NCI-H1092 (cell line): ENCODE data around the gene ZNF48.
A peak's percentile ranks its signal among the peaks of the same experiment; 100 is the strongest.
"Not testable (repeated sequence)": the region's sequence is repeated elsewhere in the genome, so short reads cannot be mapped to it uniquely, and the experiment has no call there.

Source experiments
- DNase-seq: peaks from one replicate; lab custom pipeline; 2025; lab: John Stamatoyannopoulos, UW

ZNF48 gene

DNA sequence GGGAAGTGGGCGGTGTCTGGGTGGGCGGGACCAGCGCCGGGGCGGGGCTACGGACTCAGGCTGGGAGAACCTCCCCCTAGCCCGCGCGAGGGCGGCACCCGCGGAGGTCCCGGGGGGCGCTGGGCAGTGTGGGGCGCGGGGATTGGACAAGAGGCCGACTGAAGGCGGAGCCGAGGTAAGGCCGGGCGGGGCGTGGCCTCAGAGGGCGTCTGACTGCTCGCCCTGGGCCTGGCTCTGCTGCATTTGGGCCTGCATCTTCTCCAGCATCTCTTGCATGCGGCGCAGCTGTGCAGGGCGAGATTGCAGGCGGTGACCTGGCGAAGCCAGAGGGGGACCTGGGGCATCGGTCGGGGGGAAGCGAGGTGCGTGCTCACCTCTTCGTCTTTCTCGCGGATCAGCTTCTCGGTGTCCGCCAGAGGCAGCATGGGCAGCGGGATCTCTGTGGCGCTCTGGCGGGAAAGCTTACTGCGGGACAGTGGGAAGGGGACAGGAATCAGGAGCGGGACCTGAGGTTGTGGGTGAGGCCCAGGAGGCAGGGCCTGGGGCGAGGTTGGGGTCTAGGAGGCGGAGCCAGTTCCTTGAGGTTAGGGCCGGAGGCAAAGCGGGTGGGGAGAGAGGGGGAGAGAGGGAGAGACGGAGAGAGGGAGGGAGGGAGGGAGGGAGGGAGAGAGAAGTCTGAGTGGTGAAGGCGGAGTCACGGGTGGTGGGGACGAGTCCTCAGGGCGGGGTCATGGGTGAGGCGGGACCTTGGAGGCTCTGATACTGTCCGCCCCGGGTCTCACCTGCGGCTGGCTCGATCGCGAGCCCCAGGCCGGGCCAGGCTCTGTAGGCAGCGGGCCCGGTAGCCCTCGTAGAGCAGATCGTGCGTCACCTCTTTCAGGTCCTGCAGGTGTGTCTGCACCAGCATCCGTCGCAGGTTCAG is 16.7 kb upstream of the ZNF48 start:
- DNase-seq: peak; percentile 95

DNA sequence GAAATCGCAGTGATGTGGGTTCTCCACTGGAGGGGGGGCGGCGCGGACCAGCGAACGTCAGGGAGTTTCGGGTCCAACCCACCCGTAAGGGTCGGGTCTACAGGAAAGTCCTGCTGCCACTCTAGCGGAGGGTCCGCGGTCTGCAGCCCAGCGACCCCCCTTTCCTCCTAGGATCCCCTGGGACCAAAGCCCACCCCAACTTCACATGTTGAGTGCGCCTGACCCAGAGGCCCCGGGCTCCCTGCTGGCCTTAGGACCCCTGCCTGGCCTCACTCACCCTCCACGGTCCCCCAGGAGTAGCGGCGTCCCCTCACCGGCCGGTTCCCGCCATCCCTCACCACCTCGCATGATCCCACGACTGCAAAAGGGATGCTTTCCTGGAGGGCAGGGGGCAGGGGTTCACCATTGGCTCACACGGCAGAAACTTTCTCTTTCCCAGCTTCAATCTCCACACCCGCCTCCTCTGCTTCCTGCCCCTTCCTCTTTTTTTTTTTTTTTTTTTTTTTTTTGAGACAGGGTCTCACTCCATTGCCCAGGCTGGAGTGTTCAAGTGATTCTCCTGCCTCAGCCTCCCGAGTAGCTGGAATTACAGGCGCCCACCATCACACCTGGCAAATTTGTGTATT is 15.9 kb upstream of the ZNF48 start:
- no peak for DNase-seq

DNA sequence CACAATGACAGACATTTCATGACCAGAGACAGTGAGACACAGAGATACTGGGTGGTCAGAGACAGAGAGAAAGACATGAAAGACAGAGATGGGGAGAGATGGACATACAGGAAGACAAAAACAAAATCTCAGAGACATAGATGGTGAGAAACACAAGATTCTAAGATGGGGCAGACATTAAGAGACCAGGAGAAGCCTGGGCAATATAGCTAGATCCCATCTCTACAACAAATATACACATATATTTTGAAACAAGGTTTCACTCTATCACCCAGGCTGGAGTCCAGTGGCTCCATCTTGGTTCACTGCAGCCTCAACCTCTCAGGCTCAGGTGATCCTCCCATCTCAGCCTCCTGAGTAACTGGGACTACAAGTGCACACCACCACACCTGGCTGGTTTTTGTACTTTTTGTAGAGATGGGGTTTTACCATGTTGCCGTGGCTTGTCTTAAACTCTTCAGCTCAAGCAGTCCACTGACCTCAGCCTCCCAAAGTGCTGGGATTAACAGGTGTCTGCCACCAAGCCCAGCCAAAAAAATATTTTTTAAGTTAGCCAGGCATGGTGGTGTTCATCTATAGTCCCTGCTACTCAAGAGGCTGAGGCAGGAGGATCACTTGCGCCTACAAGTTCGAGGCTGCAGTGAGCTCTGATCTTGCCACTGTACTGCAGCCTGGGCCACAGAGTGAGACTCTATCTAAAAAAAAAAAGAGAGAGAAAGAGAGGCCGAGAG is 15.0 kb upstream of the ZNF48 start:
- DNase-seq: no peak

DNA sequence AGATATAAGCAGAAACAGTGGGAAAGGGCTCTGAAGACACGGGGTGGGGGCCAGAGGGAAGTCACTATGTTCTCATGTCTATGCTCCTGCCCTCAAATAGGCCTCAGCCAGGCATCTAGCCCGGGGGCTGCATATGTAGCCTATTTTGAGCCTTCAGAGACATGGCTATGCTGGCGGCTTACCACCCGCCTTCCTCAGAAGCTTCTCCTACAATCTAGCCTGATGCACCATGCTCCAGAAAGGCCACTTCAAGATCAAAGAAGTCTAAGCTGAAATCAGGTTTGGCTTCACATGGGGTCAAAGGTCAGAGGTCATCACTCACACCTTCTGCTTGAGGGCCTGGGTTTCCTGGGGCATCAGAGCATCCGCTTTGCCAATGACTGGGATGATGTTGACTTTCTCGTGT is 14.4 kb upstream of the ZNF48 start:
- DNase-seq: no peak

DNA sequence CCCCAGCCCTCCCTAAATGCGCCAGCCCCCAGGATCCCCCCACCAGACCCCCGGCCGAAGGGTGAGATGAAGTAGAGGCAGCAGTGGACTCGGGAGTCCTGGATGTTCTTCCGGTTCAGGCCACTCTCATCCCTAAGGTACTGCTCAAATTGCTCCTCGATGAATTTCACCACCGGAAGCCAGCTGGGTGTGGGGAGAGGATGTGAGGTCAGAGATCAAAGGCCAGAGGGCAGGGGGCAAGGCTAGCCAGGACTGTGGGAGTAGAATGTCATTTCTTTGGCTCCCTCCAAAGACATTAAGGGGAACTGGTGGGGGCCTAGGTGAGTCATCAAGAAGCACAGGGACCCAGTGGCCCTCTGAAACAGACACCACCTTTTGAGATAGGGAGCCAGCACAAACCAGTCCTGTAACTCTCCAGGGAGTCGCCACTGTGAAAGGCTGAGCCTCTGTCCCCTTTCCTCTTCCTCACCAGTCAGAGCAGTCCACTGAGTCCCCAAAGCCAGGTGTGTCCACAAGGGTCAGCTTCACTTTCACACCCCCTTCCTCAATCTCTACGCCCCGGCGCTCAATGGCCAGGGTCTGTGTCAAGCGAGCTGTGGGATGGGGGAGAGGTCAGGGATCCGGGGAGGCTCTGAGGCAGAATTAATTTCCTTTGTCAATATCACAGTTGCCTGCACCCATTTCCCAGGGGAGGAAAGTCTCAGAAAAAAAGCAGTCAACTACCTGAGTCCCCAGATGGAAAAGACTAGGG is 13.8 kb upstream of the ZNF48 start:
- no peak for DNase-seq

DNA sequence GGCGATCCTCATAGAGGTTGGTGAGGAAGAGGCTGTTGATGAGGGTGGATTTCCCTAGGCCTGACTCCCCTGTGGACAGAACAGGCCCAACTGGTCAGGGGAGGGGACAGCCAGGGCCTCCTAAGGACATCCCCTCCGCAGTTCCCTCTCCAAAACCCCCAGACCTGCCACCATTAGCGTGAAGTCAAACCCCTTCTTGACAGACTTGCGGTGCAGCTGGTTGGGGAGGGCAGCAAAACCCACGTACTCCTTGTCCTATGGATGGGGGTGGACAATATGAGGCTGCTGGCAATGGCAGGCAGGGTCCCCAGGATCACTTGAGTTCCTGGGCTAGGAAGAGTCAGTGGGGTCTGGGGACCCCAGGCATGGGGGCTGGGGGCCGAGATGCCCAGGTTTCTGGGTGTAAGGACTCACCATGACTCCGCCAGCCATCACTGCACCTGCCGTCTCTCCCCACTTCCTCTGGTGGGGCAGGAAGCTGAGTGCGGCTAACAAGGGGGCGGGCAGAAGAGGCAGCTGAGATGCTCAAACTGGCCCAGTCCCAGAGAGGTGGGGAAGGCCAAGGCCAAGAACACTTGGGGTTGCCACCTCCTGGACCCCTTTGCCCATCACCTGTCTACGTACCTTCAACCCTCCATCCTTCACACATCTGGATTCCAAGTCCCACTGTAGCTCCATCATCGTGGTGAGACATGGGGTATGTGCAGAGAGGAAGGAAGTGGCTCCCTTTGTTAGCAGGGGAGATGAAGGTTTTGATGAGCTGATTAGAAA is 12.9 kb upstream of the ZNF48 start, which contains the start of gene SEPTIN1:
Gene SEPTIN1 (minus strand): TSS at position 451 of the 771 bp plus-strand sequence. CDS start 19 bp downstream, at position 432.
- DNase-seq: no peak

DNA sequence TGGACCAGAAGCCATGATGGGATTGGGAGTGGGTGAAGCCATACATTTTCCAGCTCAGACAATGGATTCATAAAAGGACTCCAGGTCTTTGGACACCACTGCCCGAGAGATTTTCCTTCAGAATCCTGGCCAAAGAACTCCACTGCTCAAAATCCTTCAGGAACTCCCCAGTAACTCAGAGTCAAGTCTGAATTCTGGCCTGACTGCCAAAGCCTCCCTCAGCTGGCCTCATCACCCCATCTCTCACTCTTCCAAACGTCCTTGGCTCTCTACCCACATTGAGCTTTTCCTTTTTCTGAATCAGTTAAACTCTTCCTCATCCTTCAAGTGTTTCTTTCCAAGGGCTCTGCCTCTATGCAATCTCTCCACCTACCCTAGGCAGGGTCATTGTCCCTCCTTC is 11.7 kb upstream of the ZNF48 start:
- no peak for DNase-seq

DNA sequence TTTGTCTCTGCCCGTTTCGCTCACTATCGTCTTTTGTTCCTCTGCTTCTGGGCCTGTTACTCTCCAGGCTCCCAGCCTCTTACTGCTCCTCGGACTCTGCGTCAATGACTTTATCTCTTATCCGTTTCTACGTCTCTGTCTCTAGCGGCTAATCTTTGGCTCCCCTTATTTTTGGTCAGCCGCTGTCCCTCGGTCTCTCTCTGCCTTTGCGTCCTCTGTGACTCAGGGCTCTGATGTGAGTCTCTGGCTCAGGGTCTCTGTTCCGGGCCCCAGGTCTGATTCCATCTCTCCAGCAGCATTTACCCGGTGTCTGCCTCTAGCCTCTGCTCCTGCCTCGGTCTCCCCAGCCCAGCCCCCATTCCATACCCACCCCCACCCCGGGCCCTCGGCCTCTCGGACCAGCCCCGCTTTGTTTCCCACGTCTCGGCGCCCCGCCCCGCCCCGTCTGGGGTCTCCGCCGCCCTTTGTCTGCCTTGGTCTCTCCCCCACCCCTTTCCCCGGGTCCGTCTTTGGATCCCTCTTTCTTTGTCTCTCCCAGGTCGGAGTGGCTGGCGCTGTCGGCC is 547 bp upstream of the ZNF48 start:
- DNase-seq: no peak

DNA sequence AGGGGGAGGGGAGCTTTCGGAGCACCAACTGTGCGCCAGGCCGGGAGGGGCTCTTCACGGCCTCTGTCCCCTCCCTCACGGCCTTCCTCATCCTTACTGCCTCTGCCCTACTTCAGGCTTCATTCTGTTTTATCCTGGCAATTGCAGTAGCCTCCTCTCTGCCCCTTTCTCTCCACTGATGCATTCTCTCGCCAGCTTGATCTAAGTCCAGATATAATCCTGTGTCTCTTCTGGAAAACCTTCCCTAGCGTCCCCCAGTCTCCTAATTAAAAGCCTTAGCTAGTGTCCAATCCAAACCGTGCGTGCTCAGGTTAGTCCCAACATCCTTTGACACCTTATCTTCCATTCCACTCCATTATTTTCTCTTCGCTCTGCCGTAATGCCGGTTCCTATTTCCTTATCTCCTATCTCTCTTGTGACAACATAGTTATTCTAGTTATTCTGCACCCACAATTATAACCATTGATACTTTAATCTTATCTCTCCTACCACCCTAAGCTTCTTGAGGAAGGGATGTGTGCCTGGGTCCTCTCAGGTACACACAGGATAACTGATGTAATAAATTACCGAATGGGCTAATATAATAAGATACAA is 869 bp downstream of the ZNF48 start:
- no peak for DNase-seq

DNA sequence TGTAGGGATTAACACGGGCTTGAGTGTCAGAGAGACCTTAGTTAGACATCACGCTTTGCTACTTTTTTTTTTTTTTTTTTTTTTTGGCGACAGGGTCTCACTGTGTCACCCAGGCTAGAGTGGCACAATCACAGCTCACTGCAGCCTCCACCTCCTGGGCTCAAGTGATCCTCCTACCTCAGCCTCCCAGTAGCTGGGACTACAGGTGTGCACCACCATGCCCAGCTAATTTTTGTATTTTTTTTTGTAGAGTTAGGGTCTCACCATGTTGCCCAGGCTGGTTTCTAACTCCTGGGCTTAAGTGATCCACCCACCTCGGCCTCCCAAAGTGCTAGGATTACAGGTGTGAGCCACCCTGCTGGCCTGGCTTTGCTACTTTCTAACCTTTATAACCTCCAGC is 1.4 kb downstream of the ZNF48 start:
- not testable (repeated sequence) for DNase-seq

DNA sequence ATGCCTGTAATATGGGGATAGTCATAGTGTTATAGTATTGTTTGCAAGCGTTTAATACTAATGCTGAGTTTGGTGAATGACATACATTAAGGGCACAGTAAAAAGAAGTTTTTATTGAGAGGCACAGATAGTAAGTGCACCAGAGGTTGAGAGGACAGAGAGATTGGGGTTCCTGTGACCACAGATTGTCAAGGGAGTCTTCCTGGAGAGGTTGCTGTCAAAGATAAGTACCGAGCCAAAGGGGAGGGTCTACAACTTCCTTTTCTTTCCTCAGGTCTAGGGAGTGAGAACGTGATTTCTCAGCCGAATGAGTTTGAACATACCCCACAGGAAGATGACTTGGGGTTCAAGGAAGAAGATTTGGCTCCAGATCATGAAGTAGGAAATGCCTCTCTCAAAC is 1.8 kb downstream of the ZNF48 start:
- no peak for DNase-seq

DNA sequence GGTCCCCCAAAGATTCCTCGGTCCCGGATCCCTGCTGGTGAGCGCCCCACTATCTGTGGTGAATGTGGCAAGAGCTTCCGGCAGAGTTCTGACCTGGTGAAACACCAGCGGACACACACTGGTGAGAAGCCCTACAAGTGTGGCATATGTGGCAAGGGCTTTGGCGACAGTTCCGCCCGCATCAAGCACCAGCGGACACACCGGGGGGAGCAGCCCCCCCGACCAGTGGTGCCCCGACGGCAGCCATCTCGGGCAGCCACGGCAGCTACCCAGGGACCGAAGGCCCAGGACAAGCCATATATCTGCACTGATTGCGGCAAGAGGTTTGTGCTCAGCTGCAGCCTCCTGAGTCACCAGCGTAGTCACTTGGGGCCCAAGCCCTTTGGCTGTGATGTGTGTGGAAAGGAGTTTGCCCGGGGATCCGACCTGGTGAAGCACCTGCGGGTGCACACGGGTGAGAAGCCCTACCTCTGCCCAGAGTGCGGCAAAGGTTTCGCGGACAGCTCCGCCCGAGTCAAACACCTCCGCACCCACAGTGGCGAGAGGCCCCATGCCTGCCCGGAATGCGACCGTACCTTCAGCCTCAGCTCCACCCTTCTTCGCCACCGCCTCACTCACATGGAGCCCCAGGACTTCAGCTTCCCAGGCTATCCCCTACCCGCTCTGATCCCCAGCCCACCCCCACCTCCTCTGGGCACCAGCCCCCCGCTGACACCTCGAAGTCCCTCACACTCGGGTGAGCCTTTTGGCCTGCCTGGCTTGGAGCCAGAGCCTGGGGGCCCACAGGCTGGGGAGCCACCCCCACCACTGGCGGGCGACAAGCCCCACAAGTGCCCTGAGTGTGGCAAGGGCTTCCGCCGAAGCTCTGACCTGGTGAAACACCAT is 2.8 kb downstream of the ZNF48 start:
- no peak for DNase-seq

DNA sequence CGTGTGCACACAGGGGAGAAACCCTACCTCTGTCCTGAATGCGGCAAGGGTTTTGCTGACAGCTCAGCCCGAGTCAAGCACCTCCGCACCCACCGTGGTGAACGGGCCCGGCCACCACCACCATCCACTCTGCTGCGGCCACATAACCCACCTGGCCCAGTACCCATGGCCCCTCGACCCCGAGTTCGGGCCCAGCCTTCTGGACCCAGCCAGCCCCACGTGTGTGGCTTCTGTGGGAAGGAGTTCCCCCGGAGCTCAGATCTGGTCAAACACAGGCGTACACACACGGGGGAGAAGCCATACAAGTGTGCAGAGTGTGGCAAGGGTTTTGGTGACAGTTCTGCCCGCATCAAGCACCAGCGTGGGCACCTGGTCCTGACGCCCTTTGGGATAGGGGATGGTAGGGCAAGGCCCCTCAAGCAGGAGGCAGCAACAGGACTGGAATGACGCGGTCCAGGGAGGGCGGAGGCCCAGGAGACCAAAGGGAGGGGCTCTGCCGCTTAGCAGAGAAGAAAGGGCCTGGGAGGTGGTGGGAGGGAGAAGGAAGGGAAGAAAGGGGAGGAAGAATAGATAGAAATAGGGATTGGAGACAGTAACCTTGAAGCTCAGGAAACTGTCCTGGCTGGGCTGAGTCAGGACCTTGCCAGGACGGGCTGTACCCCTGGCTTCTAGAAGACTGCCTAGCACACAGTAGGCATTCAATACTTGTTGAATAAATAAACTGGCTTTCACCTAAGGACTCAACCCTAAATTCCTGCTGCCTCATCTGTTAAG is 3.6 kb downstream of the ZNF48 start:
- no peak for DNase-seq

DNA sequence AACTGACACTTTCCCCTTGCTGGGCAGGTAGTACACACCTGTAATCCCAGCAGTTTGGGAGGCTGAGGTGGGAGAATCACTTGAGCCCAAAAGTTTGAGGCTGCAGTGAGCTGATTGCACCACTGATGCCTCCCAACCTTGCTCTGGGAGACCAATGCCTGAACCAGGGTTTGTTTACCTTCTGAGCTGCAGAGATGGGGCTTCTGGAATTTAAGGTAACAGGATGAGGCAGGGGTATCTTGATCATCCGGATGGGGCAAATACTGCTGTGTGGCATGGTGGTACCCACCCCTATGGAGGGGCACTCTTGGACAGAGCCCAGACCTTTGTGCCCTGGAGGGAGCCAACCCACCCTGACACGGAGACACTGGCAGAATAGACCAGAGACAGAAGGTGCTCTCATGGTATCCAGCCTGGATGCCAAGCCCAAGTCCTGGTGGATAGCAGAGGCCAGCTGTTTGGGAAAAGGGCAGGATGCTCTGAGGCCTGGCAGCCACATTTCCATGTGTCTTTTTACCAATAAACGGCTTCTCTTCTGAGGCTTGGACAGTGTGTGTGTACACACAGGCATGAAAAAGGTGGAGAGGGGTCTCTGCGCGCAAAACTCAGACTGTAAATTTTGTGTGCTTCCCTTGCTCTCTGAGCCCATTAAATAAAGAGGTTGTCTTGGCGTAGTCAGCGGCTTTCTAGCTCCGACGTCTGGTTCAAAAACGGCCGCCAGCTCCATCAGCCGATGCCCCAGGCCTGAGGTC is 4.4 kb downstream of the ZNF48 start:
- no peak for DNase-seq

DNA sequence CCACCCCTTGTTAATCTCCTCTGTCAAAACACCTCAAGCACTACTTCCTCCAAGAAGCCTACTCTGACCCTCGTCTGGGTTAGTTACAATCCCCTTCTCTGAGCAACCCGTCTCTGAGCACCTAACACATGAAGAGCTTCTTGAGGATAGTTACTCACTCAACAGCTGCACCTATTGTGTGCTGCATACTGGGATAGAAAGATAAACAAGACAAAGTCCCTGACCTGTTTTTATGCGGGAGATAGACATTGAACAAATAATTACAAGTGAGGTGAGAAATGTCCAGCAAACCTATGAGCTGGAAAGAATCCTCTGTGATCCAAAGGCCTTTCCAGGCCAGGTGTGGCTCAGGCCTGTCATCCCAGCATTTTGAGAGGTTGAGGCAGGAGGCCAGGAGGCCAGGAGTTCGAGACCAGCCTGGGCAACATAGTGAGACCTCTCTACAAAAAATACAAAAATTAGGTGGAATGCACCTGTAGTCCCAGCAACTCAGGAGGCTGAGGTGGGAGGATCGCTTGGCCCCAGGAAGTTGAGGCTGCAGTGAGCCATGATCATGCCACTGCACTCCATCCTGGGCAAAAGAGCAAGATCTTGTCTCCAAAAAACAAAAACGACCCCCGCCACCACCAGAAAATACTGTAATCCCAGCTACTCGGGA is 6.7 kb downstream of the ZNF48 start:
- DNase-seq: no peak

DNA sequence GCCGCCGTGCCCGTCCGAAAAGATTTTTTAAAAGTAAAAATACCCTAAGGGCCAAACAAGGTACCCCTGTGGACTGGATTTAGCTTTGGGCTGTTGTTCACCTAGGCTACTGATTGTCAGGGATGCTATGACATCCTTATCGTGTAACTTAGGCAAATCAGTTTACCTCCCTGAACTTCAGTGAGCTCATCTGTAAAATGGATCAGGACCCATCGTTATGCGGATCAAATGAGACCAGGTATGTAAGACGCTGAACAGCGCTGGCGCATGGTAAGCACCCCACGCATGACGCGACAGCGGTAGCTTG is 11.5 kb downstream of the ZNF48 start:
- DNase-seq: no peak

DNA sequence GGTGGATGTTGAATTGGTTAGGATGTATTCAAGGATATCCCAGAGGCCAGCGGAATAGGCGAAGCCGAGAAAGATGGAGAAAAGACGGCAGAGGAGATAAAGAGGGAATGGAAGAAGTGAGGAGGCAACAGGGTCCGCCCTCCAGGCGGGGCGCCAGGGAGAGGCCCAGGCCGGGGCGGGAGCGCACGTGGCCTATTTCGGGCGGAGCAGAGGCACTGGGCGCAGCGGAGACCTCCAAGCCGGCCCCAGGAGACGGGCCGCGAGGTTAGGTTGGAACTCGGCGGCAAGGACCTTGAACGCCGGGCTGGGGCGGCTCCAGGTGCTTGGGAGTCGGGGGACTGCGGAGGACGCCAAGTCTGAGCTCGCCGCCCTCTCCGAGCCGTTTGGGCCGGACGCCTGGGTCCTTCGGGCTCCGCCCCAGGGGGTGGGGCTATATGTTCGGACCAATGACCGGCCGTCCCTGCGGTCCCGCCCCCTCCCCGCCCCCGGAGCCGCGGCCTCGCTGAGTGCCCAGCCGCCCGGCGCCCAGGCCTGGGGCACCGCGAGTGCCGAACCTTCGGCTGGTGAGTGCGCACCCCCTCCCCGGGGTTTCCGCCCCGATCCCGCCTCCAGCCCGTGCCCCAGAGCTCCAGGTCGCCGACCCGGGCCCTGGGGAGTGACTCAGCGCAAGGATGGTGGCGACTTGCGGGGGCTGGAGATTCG is 12.0 kb downstream of the ZNF48 start, which contains the start of gene ZNF771:
Gene ZNF771 (plus strand): TSS at position 505 of the 702 bp plus-strand sequence. CDS start 448 bp downstream, outside the sequence.
- peak; percentile 85 for DNase-seq
